ENCODE results near the gene EXD3.

The EXD3 gene

DNA sequence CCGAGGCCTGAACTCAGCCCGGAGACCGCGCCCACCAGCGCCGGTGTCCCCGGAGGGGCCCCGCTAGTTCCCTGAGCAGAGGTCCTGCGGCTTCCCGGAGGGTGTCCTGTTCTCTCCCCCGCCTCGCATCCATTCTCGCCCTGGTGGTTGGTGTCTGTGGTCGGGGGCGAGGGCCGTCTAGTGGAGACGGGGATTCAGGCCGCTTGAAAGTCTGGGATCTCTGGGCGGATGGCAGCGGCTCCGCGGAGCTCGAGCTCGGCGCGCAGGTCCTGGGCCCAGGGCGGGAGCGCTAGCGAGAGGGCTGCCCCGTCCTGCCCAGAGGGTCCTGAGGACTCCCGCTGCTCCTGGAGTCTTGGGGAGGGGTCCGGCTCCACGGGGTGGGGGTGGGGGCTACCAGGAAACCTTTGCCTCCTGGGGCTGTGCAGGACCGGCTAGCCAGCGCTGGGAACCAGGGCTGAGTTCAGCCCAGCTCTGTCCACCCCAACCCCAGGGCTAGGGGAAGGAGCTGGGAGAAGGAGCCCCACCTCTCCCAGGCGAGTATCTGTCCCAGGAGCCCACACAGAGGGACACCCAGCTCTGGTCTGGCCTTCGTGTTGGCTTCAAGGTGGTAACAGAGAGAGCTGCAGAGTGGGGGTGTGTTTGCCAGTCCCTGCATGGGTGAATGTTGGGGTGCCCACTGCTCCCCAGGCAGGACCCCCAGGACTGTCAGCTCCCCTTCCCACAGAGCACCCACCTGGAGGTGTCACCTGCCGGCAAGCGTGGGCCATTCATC lies 141.4 kb downstream of the EXD3 start:
- TF ChIP-seq, protein P1, sequence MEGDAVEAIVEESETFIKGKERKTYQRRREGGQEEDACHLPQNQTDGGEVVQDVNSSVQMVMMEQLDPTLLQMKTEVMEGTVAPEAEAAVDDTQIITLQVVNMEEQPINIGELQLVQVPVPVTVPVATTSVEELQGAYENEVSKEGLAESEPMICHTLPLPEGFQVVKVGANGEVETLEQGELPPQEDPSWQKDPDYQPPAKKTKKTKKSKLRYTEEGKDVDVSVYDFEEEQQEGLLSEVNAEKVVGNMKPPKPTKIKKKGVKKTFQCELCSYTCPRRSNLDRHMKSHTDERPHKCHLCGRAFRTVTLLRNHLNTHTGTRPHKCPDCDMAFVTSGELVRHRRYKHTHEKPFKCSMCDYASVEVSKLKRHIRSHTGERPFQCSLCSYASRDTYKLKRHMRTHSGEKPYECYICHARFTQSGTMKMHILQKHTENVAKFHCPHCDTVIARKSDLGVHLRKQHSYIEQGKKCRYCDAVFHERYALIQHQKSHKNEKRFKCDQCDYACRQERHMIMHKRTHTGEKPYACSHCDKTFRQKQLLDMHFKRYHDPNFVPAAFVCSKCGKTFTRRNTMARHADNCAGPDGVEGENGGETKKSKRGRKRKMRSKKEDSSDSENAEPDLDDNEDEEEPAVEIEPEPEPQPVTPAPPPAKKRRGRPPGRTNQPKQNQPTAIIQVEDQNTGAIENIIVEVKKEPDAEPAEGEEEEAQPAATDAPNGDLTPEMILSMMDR (IDR thresholded peaks at IDR 0.05; ENCODE audit: low read depth, low read length), result no peak
- no peak overlapping the region for H3K4me3 ChIP-seq (ENCODE audit: low read depth, low read length)

DNA sequence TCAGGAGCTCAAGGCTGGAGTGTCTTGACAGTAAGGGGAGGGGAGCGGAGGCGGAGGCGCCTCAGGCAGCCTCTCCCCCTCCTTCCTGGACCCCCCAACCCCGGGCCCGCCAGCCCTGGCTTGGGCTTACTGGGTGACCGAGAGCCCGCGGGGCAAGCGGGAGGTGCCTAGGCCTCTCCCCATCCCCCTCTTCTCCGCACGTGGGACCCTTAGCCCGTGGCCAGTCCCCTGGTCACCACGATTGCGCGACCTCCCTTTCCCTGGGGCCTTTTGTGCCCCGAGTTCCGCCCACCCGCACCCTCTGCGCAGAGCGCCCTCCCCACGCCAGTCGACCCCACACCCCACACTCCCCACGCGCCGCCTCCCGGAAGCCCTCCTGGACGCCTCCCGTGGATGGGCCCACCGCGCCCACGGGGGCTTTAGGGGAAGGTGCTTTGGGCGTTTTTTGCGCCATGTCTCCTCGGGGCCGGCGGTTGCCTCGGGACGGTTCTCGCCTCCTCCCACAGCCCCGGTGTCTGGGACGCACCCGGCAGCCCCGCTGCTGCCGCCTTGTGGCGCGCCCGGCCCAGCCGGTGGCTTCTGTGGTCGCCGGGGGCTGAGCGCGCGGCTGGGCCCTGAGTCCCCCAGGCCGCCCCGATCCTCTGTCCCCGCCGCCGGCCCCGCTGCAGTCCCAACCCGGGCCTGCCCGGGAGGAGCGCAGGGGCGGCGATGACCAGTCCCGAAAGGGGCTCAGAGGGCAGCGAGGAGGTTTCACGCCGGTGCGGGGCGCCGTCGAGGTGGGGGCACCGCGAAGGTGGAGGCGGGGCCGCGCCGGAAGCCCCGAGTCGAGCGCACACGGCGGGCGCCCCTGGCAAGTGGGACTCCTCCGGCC lies 142.3 kb downstream of the EXD3 start:
- H3K4me3 ChIP-seq (ENCODE audit: low read depth, low read length), result no peak overlapping the region
- TF ChIP-seq, protein P1 (IDR thresholded peaks at IDR 0.05; ENCODE audit: low read depth, low read length), result no peak

DNA sequence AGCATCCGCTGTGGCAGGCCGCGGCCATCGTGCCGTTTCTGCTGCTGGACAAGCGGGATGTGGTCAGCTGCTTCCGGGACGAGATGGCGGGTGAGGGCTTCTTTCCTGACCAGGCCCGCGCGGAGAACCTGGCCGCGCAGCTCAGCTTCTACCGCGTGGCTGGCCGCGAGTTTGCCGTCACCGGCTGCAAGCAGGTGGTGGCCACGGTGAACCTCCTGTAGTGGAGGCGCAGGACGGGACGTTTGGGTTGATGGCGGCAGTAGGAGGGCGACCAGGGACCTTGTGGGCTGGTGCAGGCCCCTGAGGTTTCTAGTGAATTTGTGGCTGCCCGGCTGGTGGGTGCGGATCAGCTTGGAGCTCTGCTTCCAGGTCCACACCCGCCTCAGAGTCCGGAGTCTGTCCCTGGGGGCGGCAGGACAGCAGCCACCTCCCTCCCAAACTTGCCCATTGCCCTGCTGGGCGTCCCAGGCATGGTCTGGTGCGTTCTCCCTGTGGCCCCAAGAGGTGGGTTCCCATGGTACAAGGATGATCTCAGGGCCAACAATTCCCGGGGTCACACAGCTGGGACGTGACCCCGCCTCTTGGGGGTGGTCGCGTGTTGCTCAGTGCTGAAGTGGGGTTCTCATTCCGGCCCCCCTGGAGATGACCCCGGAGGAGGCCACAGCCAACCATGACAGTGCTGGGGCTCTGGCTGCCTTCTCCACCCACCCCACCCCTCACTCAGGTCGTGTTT lies 143.1 kb downstream of the EXD3 start:
- TF ChIP-seq, protein P1 (IDR thresholded peaks at IDR 0.05; ENCODE audit: low read depth, low read length), result no peak
- H3K4me3 ChIP-seq (ENCODE audit: low read depth, low read length), result no peak overlapping the region

DNA sequence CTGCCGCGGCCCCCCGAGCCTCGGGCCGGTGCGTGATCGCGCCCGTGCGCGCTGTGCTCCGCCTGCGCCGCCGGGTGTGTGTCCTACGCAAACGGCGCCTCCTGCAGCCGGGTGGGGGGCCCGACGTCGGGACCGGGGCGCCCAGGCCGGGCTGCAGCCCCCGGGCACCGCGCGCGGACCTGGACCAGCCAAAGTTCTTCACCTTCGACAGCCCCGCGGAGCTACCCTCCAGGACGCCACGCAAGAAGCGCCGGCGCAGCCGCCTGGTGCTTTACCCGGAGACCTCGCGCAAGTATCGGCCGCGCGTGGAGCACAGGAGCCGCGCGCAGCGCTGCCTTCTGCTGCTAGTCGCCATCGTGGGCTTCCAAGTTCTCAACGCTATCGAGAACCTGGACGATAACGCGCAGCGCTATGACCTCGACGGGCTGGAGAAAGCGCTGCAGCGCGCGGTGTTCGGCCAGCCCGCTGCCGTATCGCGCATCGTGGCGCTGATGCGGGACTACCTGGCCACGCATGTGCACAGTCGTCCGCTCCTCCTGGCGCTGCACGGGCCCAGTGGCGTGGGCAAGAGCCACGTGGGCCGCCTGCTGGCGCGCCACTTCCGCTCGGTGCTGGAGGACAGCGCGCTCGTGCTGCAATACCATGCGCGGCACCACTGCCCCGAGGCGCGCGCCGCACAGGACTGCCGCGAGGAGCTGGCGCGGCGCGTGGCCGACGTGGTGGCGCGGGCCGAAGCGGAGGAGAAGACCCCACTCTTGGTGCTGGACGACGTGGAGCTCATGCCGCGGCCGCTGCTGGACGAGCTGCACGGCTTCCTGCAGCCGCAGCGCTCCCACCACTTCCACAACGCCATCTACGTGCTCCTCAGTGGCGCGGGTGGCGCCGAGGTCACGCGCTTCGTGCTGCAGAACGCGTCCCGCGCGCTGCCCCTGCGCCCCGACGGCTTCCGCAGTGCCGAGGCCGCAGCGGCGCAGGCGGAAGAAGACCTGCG lies 143.9 kb downstream of the EXD3 start:
- TF ChIP-seq, protein P1 (IDR thresholded peaks at IDR 0.05; ENCODE audit: low read depth, low read length), result no peak
- H3K4me3 ChIP-seq (ENCODE audit: low read depth, low read length), result peak overlapping the region; percentile 73

DNA sequence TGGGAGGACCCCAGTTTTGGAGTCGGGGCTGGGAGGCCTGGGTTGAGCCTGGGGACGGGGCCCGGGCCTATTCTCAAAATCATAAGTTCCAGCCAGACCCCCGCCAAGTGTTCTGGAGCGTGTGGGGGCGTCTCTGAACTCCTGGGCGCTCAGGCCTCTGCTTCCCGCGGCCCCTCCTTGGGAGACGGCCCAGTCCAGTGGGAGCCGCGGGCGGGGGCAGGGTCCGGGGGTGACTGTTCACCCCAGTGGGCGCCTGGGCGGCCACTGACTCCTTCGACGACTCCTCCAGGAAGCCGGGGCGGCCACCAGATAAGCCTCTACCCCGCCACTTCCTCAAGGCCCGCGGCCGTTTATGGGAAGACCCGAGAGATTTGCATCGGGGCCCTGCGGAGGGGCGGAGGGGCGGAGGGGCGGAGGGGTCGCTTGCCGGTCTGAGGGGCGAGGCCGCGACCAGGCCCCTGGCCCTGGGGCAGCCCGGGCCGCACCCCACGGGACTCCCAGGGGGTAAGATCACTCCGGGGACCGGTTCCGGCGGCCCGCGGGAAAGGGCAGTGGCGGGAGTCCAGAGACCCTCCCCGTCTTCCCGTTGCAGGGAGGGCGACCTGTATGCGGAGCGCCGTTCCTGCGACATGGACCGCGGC lies 144.8 kb downstream of the EXD3 start:
- TF ChIP-seq, protein P1 (IDR thresholded peaks at IDR 0.05; ENCODE audit: low read depth, low read length), result no peak
- peak overlapping the region; percentile 73 for H3K4me3 ChIP-seq (ENCODE audit: low read depth, low read length)

Measured in WI38 (cell line).